Measurements from ENCODE around the gene SLC17A8. TPM values are rescaled to one million over a fixed set of nuclear protein-coding genes. Genes with fewer than 3 reads are reported as not detected.

SLC17A8 gene
- total and polyA plus RNA-seq, 2 donors from 2014 or later: 0.09 to 0.16 TPM

GRCh38 chr12:100463661-100464060, 106.8 kb downstream of the SLC17A8 start:
- Histone ChIP-seq H3K4me1 (ENCODE audit: control insufficient read depth in 2 of 3, insufficient read depth in 2 of 3, low read depth in 1 of 3, low read length in 3 of 3) (no peaks in the 10 kb centered on the region), H3K9ac (ENCODE audit: low read length in 3 of 3) (no peak overlapping the region), H3K36me3 (ENCODE audit: control insufficient read depth in 2 of 3, insufficient read depth in 3 of 3, low read length in 3 of 3) (no peaks in the 10 kb centered on the region), H3K9me3 (ENCODE audit: control insufficient read depth in 2 of 3, insufficient read depth in 1 of 3, low read length in 3 of 3) (no peaks in the 10 kb centered on the region), H3K4me3 (ENCODE audit: low read length in 3 of 3) (no peak overlapping the region), H3K27me3 (ENCODE audit: control insufficient read depth, insufficient read depth, low read length) (no peaks in the 10 kb centered on the region), H3K27ac (ENCODE audit: low read depth in 2 of 2, low read length in 2 of 2) (no peak overlapping the region)
- DNase-seq: no peak
- TF ChIP-seq CTCF (IDR thresholded peaks at IDR 0.05; ENCODE audit: borderline replicate concordance, extremely low read depth, insufficient read depth): no peak
- intact Hi-C loops (cut with DNase I): no loop called here
- no peak for FAIRE-seq

- Histone ChIP-seq H3K9me3 (ENCODE audit: control insufficient read depth in 2 of 3, insufficient read depth in 1 of 3, low read length in 3 of 3) (no peaks in the 10 kb centered on the region), H3K27ac (ENCODE audit: low read depth in 2 of 2, low read length in 2 of 2) (no peak overlapping the region), H3K4me1 (ENCODE audit: control insufficient read depth in 2 of 3, insufficient read depth in 2 of 3, low read depth in 1 of 3, low read length in 3 of 3) (no peaks in the 10 kb centered on the region), H3K4me3 (ENCODE audit: low read length in 3 of 3) (no peak overlapping the region), H3K9ac (ENCODE audit: low read length in 3 of 3) (no peak overlapping the region), H3K27me3 (ENCODE audit: control insufficient read depth, insufficient read depth, low read length) (no peaks in the 10 kb centered on the region), H3K36me3 (ENCODE audit: control insufficient read depth in 2 of 3, insufficient read depth in 3 of 3, low read length in 3 of 3) (no peaks in the 10 kb centered on the region)
- DNase-seq (no peak), FAIRE-seq (no peak)
- intact Hi-C loops (cut with DNase I): no loop called here
- TF ChIP-seq CTCF (IDR thresholded peaks at IDR 0.05; ENCODE audit: borderline replicate concordance, extremely low read depth, insufficient read depth): no peak
Measured at GRCh38 chr12:100464529-100464928, 107.7 kb downstream of the SLC17A8 start.

- DNase-seq (no peak), FAIRE-seq (no peak)
- TF ChIP-seq CTCF (IDR thresholded peaks at IDR 0.05; ENCODE audit: borderline replicate concordance, extremely low read depth, insufficient read depth): no peak
- Histone ChIP-seq H3K27me3 (ENCODE audit: control insufficient read depth, insufficient read depth, low read length) (no peaks in the 10 kb centered on the region), H3K27ac (ENCODE audit: low read depth in 2 of 2, low read length in 2 of 2) (no peak overlapping the region), H3K4me1 (ENCODE audit: control insufficient read depth in 2 of 3, insufficient read depth in 2 of 3, low read depth in 1 of 3, low read length in 3 of 3) (no peaks in the 10 kb centered on the region), H3K9ac (ENCODE audit: low read length in 3 of 3) (no peak overlapping the region), H3K9me3 (ENCODE audit: control insufficient read depth in 2 of 3, insufficient read depth in 1 of 3, low read length in 3 of 3) (no peaks in the 10 kb centered on the region), H3K36me3 (ENCODE audit: control insufficient read depth in 2 of 3, insufficient read depth in 3 of 3, low read length in 3 of 3) (no peaks in the 10 kb centered on the region), H3K4me3 (ENCODE audit: low read length in 3 of 3) (no peak overlapping the region)
- intact Hi-C loops (cut with DNase I): no loop called here
Measured at GRCh38 chr12:100468126-100468525, 111.3 kb downstream of the SLC17A8 start.

Other genes with a start within 250 kb of the SLC17A8 start
- 18.3 TPM for gene BLTP3B, start 214.2 kb upstream of the SLC17A8 start, total RNA-seq
- 9.3 TPM for gene BLTP3B, start 214.2 kb upstream of the SLC17A8 start, polyA plus RNA-seq (ENCODE audit: insufficient read depth, low read depth, low replicate concordance)
- gene ACTR6, start 156.3 kb upstream of the SLC17A8 start, total RNA-seq: 29.2 TPM
- 23.1 TPM for gene ACTR6, start 156.3 kb upstream of the SLC17A8 start, polyA plus RNA-seq (ENCODE audit: insufficient read depth, low read depth, low replicate concordance)
- 1.4 TPM for gene DEPDC4, start 90.0 kb upstream of the SLC17A8 start, total RNA-seq
- 1.1 TPM for gene DEPDC4, start 90.0 kb upstream of the SLC17A8 start, polyA plus RNA-seq (ENCODE audit: insufficient read depth, low read depth, low replicate concordance)
- 41.7 TPM for gene SCYL2, start 89.9 kb upstream of the SLC17A8 start, total RNA-seq
- 10.3 TPM for gene SCYL2, start 89.9 kb upstream of the SLC17A8 start, polyA plus RNA-seq (ENCODE audit: insufficient read depth, low read depth, low replicate concordance)
- 42.2 TPM for gene NR1H4, start 116.8 kb downstream of the SLC17A8 start, total RNA-seq
- gene NR1H4, start 116.8 kb downstream of the SLC17A8 start, polyA plus RNA-seq (ENCODE audit: insufficient read depth, low read depth, low replicate concordance): 62.6 TPM
- 12.6 TPM for gene GAS2L3, start 216.6 kb downstream of the SLC17A8 start, total RNA-seq
- 1.7 TPM for gene GAS2L3, start 216.6 kb downstream of the SLC17A8 start, polyA plus RNA-seq (ENCODE audit: insufficient read depth, low read depth, low replicate concordance)